ENCODE data around the gene THAP8. TPM values are rescaled to one million over a fixed set of nuclear protein-coding genes. Genes with fewer than 3 reads are reported as not detected.
"Not testable (repeated sequence)": the region's sequence is repeated elsewhere in the genome, so short reads cannot be mapped to it uniquely, and the experiment has no call there.

THAP8 gene
- total RNA-seq, 1 donor from 2014 or later, result 9.4 TPM

- peaks cover 8% of the 10 kb centered on the region for H3K4me1 Mint-ChIP-seq
- no peak overlapping the region for H3K27ac Mint-ChIP-seq (ENCODE audit: unreplicated experiment)
- no peak overlapping the region for H3K4me3 Mint-ChIP-seq
- H3K27me3 Mint-ChIP-seq (ENCODE audit: low read depth), result no peaks in the 10 kb centered on the region
- TF ChIP-seq, protein P1, sequence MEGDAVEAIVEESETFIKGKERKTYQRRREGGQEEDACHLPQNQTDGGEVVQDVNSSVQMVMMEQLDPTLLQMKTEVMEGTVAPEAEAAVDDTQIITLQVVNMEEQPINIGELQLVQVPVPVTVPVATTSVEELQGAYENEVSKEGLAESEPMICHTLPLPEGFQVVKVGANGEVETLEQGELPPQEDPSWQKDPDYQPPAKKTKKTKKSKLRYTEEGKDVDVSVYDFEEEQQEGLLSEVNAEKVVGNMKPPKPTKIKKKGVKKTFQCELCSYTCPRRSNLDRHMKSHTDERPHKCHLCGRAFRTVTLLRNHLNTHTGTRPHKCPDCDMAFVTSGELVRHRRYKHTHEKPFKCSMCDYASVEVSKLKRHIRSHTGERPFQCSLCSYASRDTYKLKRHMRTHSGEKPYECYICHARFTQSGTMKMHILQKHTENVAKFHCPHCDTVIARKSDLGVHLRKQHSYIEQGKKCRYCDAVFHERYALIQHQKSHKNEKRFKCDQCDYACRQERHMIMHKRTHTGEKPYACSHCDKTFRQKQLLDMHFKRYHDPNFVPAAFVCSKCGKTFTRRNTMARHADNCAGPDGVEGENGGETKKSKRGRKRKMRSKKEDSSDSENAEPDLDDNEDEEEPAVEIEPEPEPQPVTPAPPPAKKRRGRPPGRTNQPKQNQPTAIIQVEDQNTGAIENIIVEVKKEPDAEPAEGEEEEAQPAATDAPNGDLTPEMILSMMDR (conservative IDR thresholded peaks at IDR 0.05), result no peak
- H3K9me3 Mint-ChIP-seq, result no peaks in the 10 kb centered on the region
- DNase-seq (ENCODE audit: low read depth, low spot score), result no peak
- peaks cover 3% of the 10 kb centered on the region for H3K36me3 Mint-ChIP-seq (ENCODE audit: low read depth)
Observed at GRCh38 chr19:36046443-36047050, 7.5 kb downstream of the THAP8 start.

GRCh38 chr19:36043952-36044351 is 10.1 kb downstream of the THAP8 start:
- Mint-ChIP-seq H3K27ac (ENCODE audit: unreplicated experiment) (no peak overlapping the region), H3K4me3 (no peak overlapping the region)
- TF ChIP-seq, protein P1 (conservative IDR thresholded peaks at IDR 0.05), result no peak

GRCh38 chr19:36041831-36042230 is 12.3 kb downstream of the THAP8 start:
- no peak for DNase-seq (ENCODE audit: low read depth, low spot score)
- H3K27ac Mint-ChIP-seq (ENCODE audit: unreplicated experiment), result no peak overlapping the region
- H3K4me1 Mint-ChIP-seq, result no peaks in the 10 kb centered on the region

More at GRCh38 chr19:36043952-36044351, 10.1 kb downstream of the THAP8 start:
- DNase-seq (ENCODE audit: low read depth, low spot score), result no peak
- Mint-ChIP-seq H3K36me3 (ENCODE audit: low read depth) (peaks cover 3% of the 10 kb centered on the region), H3K9me3 (no peaks in the 10 kb centered on the region), H3K27me3 (ENCODE audit: low read depth) (no peaks in the 10 kb centered on the region), H3K4me1 (no peaks in the 10 kb centered on the region)

DNA sequence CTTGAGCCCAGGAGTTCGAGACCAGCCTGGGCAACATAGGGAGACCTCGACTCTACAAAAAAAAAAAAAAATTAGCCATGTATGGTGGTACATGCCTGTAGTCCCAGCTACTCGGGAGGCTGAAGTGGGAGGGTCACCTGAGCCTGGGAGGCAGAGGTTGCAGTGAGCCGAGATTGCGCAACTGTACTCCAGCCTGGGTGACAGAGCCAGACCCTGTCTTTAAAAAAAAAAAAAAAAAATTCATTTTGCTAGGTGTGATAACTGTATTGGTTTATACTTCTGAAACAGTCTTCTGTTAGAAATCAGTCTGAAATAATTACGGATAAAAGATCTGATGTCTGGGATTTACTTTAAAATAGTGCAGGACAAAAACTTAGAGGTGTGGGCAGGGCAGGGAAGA is 13.0 kb downstream of the THAP8 start:
- not testable (repeated sequence) for DNase-seq (ENCODE audit: low read depth, low spot score); H3K9me3 Mint-ChIP-seq; H3K36me3 Mint-ChIP-seq (ENCODE audit: low read depth); H3K4me1 Mint-ChIP-seq; H3K27me3 Mint-ChIP-seq (ENCODE audit: low read depth); H3K27ac Mint-ChIP-seq (ENCODE audit: unreplicated experiment)
- H3K4me3 Mint-ChIP-seq, result peak overlapping the region; percentile 47

More at GRCh38 chr19:36041831-36042230, 12.3 kb downstream of the THAP8 start:
- Mint-ChIP-seq H3K9me3 (no peaks in the 10 kb centered on the region), H3K36me3 (ENCODE audit: low read depth) (peaks cover 3% of the 10 kb centered on the region), H3K27me3 (ENCODE audit: low read depth) (no peaks in the 10 kb centered on the region), H3K4me3 (peak overlapping the region; percentile 47)
- TF ChIP-seq, protein P1 (conservative IDR thresholded peaks at IDR 0.05), result no peak

- no peaks in the 10 kb centered on the region for H3K27me3 Mint-ChIP-seq (ENCODE audit: low read depth)
- no peaks in the 10 kb centered on the region for H3K9me3 Mint-ChIP-seq
- TF ChIP-seq, protein P1 (conservative IDR thresholded peaks at IDR 0.05), result no peak
- no peaks in the 10 kb centered on the region for H3K36me3 Mint-ChIP-seq (ENCODE audit: low read depth)
- no peak overlapping the region for H3K4me3 Mint-ChIP-seq
- no peak for DNase-seq (ENCODE audit: low read depth, low spot score)
- no peaks in the 10 kb centered on the region for H3K4me1 Mint-ChIP-seq
- no peak overlapping the region for H3K27ac Mint-ChIP-seq (ENCODE audit: unreplicated experiment)
Observed at GRCh38 chr19:36040495-36040894, 13.6 kb downstream of the THAP8 start.

GRCh38 chr19:36032251-36033104 is 21.6 kb downstream of the THAP8 start, which contains the start of gene CLIP3:
CLIP3 (minus strand) TSS chr19:36032873; CDS start chr19:36032357, 516 bp downstream.
- DNase-seq (ENCODE audit: low read depth, low spot score), result peak; percentile 72
- H3K36me3 Mint-ChIP-seq (ENCODE audit: low read depth), result peaks cover 7% of the 10 kb centered on the region
- TF ChIP-seq, protein P1 (conservative IDR thresholded peaks at IDR 0.05), result no peak

More at GRCh38 chr19:36032251-36033104, 21.6 kb downstream of the THAP8 start, which contains the start of gene CLIP3:
- Mint-ChIP-seq H3K4me1 (peaks cover 15% of the 10 kb centered on the region), H3K9me3 (no peaks in the 10 kb centered on the region), H3K27ac (ENCODE audit: unreplicated experiment) (no peak within 1 kb of the TSS), H3K4me3 (peak within 1 kb of the TSS; percentile 88), H3K27me3 (ENCODE audit: low read depth) (no peaks in the 10 kb centered on the region)

Data from neural crest cell (in vitro differentiated cells).